ENCODE measurements around the gene CLDN20. TPM values are rescaled to one million over a fixed set of nuclear protein-coding genes. Genes with fewer than 3 reads are reported as not detected.

Gene CLDN20
- total RNA-seq, 2 donors from 2014 or later = not detected

DNA sequence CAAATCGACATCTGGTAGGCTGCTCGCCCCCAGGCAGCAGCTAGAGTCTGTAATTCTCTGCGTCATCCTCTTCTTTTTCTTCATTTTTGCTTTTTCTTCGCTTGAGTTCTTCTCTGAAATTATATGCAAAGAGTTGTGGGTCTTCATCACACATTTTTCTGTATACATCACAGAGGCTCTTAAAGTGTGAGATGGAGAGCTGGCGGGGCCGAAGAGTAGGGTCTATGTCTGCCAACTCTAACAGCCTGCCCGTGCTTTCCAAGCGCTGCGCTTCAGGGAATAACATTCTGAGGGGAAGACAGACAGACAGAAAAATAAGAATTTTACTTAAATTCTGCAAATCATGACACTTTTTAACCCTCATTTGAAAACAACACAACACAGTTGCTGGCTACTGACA lies 6.0 kb upstream of the CLDN20 start:
- Histone ChIP-seq H3K4me3 (no peak overlapping the region), H3K27ac (no peak overlapping the region), H3K36me3 (peaks cover 14% of the 10 kb centered on the region), H3K9me3 (no peaks in the 10 kb centered on the region), H3K4me1 (ENCODE audit: control insufficient read depth in 1 of 2, low read depth in 2 of 2) (no peaks in the 10 kb centered on the region), H3K27me3 (replicated peaks; ENCODE audit: insufficient read depth) (no peaks in the 10 kb centered on the region)
- no peak for DNase-seq (ENCODE audit: low spot score)
- no peak for ATAC-seq (ENCODE audit: insufficient number of reproducible peaks, low FRiP score, low read depth)
- TF ChIP-seq, protein P1, sequence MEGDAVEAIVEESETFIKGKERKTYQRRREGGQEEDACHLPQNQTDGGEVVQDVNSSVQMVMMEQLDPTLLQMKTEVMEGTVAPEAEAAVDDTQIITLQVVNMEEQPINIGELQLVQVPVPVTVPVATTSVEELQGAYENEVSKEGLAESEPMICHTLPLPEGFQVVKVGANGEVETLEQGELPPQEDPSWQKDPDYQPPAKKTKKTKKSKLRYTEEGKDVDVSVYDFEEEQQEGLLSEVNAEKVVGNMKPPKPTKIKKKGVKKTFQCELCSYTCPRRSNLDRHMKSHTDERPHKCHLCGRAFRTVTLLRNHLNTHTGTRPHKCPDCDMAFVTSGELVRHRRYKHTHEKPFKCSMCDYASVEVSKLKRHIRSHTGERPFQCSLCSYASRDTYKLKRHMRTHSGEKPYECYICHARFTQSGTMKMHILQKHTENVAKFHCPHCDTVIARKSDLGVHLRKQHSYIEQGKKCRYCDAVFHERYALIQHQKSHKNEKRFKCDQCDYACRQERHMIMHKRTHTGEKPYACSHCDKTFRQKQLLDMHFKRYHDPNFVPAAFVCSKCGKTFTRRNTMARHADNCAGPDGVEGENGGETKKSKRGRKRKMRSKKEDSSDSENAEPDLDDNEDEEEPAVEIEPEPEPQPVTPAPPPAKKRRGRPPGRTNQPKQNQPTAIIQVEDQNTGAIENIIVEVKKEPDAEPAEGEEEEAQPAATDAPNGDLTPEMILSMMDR (IDR thresholded peaks at IDR 0.05) = no peak

DNA sequence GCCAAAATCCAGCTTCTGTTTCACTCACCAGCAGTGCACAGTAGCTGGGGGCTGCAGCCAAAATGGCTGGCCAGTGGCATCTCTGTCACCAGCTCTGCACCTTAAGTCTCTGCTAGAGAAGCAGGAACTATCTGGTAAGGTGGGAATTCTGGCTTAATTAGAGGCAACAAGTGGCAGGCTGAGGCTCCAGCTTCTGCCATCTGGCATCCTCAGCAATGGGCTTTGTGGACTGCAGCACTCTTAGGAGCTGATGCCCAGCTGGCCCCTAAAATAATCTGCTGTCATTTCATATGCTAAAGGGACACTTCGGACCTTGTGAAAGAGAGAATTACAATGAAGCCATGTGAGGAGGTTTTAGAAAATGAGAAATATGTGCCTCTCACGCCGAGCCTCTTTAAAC lies 4.6 kb upstream of the CLDN20 start:
- H3K36me3 ChIP-seq = peaks cover 14% of the 10 kb centered on the region

DNA sequence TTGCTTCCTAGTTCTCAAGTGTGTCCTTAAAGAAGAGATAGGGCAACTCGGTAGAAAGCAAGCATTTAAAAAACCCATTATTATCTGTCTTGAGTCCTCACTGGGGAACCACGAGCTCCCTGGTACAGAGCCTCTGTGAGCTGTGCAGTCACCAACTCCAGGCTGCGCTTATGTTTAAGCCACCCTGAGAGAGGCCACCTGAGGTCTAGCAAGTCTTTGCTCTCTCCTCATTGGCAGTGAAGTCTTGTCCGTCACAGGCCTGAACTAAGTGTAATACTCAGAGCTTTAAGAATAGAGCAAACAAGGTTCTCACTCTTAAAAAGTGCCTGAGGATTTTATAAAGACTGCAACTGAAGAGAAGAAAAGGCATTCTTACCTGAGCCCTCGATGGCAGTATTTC lies 3.9 kb upstream of the CLDN20 start:
- H3K27me3 ChIP-seq (replicated peaks; ENCODE audit: insufficient read depth) = no peaks in the 10 kb centered on the region
- no peak overlapping the region for H3K27ac ChIP-seq
- ATAC-seq (ENCODE audit: insufficient number of reproducible peaks, low FRiP score, low read depth) (no peak), DNase-seq (ENCODE audit: low spot score) (no peak)
- TF ChIP-seq, protein P1 (IDR thresholded peaks at IDR 0.05) = no peak
- peaks cover 11% of the 10 kb centered on the region for H3K36me3 ChIP-seq
- no peaks in the 10 kb centered on the region for H3K4me1 ChIP-seq (ENCODE audit: control insufficient read depth in 1 of 2, low read depth in 2 of 2)
- no peak overlapping the region for H3K4me3 ChIP-seq
- no peaks in the 10 kb centered on the region for H3K9me3 ChIP-seq

More for the DNA sequence above, 4.6 kb upstream of the CLDN20 start:
- Histone ChIP-seq H3K4me1 (ENCODE audit: control insufficient read depth in 1 of 2, low read depth in 2 of 2) (no peaks in the 10 kb centered on the region), H3K4me3 (no peak overlapping the region), H3K9me3 (no peaks in the 10 kb centered on the region), H3K27ac (no peak overlapping the region), H3K27me3 (replicated peaks; ENCODE audit: insufficient read depth) (no peaks in the 10 kb centered on the region)
- ATAC-seq (ENCODE audit: insufficient number of reproducible peaks, low FRiP score, low read depth) (no peak), DNase-seq (ENCODE audit: low spot score) (no peak)
- TF ChIP-seq, protein P1 (IDR thresholded peaks at IDR 0.05) = no peak

DNA sequence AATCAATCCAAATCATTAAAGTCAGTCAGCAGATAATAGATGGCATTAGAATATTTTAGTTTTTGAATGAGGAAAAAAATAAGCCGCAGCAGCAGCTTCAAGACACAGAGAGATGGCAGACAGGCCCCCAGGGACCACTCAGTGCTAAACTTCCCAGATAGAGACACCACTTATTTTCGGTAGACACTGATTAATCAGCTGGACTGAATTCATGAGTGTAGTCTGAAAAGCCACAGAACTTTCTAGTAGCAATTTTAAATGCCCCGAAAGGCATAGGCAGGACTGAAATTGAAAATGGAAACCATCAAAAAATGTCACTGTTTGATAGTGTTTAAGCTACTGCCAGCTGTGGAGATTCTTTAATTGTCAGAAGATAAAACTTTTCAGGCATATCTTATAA lies 3.1 kb upstream of the CLDN20 start:
- Histone ChIP-seq H3K9me3 (no peaks in the 10 kb centered on the region), H3K4me1 (ENCODE audit: control insufficient read depth in 1 of 2, low read depth in 2 of 2) (no peaks in the 10 kb centered on the region), H3K4me3 (no peak overlapping the region), H3K36me3 (peaks cover 7% of the 10 kb centered on the region), H3K27ac (no peak overlapping the region), H3K27me3 (replicated peaks; ENCODE audit: insufficient read depth) (no peaks in the 10 kb centered on the region)
- TF ChIP-seq, protein P1 (IDR thresholded peaks at IDR 0.05) = no peak
- DNase-seq (ENCODE audit: low spot score) = no peak
- ATAC-seq (ENCODE audit: insufficient number of reproducible peaks, low FRiP score, low read depth) = no peak

DNA sequence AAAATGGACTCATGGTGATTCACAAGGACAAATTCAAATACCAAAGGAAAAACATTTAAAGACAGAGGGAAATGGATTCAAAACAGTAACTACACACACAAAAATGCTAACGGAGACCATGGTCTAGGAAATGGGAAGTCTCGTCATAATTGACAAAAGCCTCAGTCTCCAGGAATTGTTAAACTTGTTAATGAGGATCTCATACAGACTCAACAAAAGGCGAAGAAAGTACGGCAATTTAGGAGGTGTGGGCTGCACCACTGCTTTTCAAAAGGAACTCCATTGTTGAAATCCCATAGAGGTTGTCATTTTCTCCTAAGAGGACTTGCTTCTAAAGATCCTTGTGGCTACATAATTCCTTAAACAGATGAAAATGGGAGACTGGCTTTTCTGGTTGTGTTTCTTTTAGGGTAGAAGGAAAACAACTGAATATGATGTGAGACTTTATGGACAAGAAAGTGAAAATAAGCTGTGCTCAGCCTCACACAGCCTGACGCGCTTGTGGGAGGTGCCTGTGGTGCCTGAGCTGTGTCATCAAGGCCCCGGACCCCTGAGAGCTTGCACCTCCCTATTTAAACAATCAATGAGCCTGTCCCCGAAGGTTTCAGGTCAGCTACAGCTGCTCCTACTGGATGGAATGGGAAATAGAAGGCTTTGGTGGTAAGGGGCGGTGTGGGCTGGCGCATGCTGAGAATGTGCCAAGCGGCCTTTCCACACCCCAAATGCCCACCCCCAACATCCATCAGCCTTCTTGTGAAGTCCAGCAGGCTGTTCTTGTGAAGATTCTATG lies 2.5 kb upstream of the CLDN20 start:
- ATAC-seq (ENCODE audit: insufficient number of reproducible peaks, low FRiP score, low read depth) = no peak
- no peaks in the 10 kb centered on the region for H3K9me3 ChIP-seq
- no peak overlapping the region for H3K27ac ChIP-seq
- TF ChIP-seq, protein P1 (IDR thresholded peaks at IDR 0.05) = no peak
- H3K27me3 ChIP-seq (replicated peaks; ENCODE audit: insufficient read depth) = no peaks in the 10 kb centered on the region
- peaks cover 7% of the 10 kb centered on the region for H3K36me3 ChIP-seq
- no peak overlapping the region for H3K4me3 ChIP-seq
- DNase-seq (ENCODE audit: low spot score) = no peak
- H3K4me1 ChIP-seq (ENCODE audit: control insufficient read depth in 1 of 2, low read depth in 2 of 2) = no peaks in the 10 kb centered on the region

All from thoracic aorta (tissue), 2 donors.